Measurements from ENCODE around the gene MND1.

DNA sequence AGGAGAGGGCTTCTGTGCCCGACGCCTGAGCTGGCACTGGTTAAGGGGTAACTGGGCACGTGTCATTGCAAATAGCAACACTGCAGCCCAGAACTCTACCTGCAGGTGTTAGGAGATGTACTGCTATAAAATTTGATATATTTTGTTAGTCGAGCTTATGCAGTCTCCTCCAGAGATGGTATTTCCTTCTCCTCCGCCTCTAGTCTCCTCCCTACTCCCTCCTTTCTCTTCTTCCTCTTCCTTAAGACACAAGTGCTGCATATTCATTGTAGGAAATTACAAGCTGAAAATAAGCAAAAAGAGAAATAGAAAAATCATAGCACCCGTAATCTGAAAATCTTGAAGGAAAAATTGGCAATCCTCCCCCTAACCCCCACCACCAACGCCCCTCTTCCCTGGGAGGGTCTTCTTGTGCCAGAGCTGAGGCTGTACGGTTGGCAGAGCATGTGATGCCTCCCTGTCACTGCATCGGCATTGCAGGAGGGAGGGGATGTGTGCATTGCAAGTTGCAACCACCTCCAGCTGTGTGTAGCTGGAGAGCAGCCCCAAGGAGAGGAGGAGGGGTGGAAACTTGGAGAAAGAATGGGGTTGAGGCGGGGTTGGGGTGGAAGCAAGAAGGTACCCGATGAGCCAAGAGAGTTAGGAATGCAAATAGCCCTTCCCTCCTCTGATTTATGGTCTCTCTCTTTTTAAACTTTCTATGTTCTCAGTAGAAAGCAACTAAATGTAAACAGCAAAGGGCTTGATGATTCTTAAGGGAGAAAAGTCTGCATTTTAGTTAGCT is 48.3 kb upstream of the MND1 start:
- TF ChIP-seq, protein P1, sequence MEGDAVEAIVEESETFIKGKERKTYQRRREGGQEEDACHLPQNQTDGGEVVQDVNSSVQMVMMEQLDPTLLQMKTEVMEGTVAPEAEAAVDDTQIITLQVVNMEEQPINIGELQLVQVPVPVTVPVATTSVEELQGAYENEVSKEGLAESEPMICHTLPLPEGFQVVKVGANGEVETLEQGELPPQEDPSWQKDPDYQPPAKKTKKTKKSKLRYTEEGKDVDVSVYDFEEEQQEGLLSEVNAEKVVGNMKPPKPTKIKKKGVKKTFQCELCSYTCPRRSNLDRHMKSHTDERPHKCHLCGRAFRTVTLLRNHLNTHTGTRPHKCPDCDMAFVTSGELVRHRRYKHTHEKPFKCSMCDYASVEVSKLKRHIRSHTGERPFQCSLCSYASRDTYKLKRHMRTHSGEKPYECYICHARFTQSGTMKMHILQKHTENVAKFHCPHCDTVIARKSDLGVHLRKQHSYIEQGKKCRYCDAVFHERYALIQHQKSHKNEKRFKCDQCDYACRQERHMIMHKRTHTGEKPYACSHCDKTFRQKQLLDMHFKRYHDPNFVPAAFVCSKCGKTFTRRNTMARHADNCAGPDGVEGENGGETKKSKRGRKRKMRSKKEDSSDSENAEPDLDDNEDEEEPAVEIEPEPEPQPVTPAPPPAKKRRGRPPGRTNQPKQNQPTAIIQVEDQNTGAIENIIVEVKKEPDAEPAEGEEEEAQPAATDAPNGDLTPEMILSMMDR (IDR thresholded peaks at IDR 0.05) = no peak
- no peak for TF ChIP-seq POLR2A (IDR thresholded peaks at IDR 0.05)

All from right lobe of liver (tissue), 4 donors.